ENCODE data around the gene SPTBN1. TPM values are rescaled to one million over a fixed set of nuclear protein-coding genes. Genes with fewer than 3 reads are reported as not detected.

Gene SPTBN1
- total RNA-seq, 1 donor from 2014 or later, result 813 TPM

DNA sequence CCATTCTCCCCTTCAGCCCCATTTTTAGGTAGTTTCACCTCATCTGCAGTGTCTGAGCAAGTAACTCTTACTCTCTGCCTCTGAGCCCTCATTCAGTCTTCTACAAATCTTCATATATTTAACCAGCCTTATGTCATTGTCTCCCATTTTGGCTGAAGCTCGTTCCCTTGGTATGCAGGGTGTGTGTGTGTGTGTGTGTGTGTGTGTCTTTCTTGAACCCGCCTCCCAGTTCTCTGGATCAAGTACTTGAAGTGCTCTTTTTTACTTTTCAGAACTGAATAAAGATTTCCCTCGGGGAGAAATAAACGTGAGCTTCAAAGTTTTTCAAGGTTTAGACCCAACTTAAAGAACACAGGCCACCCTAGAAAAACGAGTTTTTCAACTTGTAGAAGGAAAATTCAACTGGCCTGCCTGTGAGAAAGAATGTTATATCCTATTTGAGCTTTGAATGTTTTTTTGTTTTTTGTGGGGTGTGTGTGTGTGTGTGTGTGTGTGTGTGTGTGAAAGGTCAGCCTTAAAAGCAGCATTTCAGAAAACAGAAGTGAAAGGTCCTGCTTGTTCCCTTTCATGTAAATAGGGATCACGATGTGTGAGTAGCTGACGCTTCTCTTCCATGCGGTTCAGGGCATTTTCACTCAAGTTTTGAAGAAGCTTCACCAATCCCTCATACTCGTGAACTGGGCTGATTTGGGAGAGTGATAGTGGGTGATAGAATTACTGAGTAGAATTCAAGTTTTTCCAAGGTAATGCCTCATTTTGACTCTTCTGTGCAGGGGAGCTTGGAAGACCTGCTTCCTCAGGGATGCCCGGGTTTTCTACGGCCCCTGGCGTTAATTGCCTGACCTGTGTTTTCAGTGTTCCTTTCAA lies 216.7 kb downstream of the SPTBN1 start:
- peaks cover 27% of the 10 kb centered on the region for H3K36me3 ChIP-seq
- no peak overlapping the region for H3K4me3 ChIP-seq
- H3K27me3 ChIP-seq, result no peaks in the 10 kb centered on the region
- TF ChIP-seq, protein P1, sequence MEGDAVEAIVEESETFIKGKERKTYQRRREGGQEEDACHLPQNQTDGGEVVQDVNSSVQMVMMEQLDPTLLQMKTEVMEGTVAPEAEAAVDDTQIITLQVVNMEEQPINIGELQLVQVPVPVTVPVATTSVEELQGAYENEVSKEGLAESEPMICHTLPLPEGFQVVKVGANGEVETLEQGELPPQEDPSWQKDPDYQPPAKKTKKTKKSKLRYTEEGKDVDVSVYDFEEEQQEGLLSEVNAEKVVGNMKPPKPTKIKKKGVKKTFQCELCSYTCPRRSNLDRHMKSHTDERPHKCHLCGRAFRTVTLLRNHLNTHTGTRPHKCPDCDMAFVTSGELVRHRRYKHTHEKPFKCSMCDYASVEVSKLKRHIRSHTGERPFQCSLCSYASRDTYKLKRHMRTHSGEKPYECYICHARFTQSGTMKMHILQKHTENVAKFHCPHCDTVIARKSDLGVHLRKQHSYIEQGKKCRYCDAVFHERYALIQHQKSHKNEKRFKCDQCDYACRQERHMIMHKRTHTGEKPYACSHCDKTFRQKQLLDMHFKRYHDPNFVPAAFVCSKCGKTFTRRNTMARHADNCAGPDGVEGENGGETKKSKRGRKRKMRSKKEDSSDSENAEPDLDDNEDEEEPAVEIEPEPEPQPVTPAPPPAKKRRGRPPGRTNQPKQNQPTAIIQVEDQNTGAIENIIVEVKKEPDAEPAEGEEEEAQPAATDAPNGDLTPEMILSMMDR (IDR thresholded peaks at IDR 0.05), result no peak
- no peak for DNase-seq
- H3K4me1 ChIP-seq, result peaks cover 60% of the 10 kb centered on the region
- peak; percentile 63 for ATAC-seq
- intact Hi-C loops (cut with DNase I), result no loop called here
- H3K27ac ChIP-seq, result peak overlapping the region; percentile 84
- no peaks in the 10 kb centered on the region for H3K9me3 ChIP-seq

DNA sequence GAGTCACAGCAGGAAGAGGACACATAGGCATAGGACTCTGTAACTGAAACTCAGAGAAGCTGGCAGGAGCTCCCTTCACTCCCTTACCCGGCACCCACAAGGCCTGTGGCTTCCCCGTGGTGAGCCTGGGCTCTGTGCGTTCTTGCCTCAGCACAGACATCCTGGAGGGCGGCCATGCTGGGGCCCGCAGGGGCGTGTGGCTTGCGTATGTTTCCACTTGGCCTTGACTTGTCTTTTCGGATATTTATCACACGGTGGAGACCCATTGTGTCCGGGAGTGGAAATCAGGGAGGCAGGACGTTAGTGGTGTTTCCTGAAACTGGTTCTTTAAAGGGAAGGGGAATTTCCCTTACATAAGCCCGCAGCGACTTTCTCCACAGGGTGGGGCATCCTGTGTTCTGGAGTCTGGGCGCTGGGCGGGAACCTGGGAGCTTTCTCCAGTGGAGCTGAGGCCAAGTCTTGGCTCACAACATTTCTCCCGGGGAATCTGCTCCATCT lies 217.4 kb downstream of the SPTBN1 start:
- H3K4me1 ChIP-seq, result peaks cover 56% of the 10 kb centered on the region
- H3K9me3 ChIP-seq, result no peaks in the 10 kb centered on the region
- peak overlapping the region; percentile 6 for H3K4me3 ChIP-seq
- H3K27me3 ChIP-seq, result no peaks in the 10 kb centered on the region
- H3K27ac ChIP-seq, result peak overlapping the region; percentile 84
- peaks cover 20% of the 10 kb centered on the region for H3K36me3 ChIP-seq
- intact Hi-C loops (cut with DNase I), result no loop called here
- DNase-seq, result peak; percentile 87
- TF ChIP-seq, protein P1 (IDR thresholded peaks at IDR 0.05), result no peak
- ATAC-seq, result peak; percentile 85

DNA sequence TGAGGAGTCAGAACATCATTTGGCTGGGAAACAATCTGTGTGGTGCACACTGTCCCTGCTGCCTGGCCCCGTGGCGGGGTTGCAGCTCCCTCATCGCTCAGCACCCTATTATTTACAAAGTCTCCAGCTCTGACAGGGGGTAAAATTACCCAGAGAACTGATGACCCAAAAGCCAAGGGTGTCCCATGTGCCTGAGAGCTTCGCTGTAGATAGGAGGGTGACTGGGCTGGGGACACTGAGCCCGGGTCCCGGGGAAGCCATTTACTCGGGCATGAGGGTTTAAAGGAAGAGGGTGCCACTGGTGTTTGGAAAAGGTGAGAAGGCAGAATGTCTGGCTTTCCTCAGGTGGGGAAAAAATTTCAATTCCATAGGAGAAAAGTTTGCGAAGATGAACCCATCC lies 219.2 kb downstream of the SPTBN1 start:
- DNase-seq (no peak), ATAC-seq (no peak)
- H3K4me1 ChIP-seq, result peaks cover 39% of the 10 kb centered on the region
- H3K4me3 ChIP-seq, result no peak overlapping the region
- H3K36me3 ChIP-seq, result peaks cover 9% of the 10 kb centered on the region
- intact Hi-C loops (cut with DNase I), result no loop called here
- no peaks in the 10 kb centered on the region for H3K27me3 ChIP-seq
- H3K27ac ChIP-seq, result no peak overlapping the region
- TF ChIP-seq, protein P1 (IDR thresholded peaks at IDR 0.05), result no peak
- H3K9me3 ChIP-seq, result no peaks in the 10 kb centered on the region

DNA sequence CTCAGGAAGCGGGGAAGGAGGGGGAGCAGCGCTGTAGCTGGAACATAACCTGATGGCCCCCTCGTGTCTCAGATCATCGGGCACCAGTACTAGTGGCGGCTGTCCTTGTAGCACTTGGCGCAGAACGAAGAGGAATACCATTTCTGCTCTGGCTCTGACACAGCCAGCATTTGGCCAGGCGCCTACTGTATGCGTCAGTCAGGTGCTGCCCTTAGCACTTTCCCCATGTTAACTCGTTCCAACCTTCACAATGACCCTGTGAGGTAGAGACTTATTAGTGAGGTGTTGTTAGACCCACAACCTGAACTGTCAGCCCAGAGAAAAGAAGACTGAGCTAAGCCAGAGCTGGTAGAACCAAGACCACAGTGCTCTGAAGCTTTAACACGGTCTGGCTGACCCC lies 219.6 kb downstream of the SPTBN1 start:
- H3K9me3 ChIP-seq, result no peaks in the 10 kb centered on the region
- H3K4me3 ChIP-seq, result no peak overlapping the region
- no peak overlapping the region for H3K27ac ChIP-seq
- TF ChIP-seq, protein P1 (IDR thresholded peaks at IDR 0.05), result no peak
- DNase-seq, result peak; percentile 73
- H3K4me1 ChIP-seq, result peaks cover 37% of the 10 kb centered on the region
- H3K36me3 ChIP-seq, result peaks cover 5% of the 10 kb centered on the region
- intact Hi-C loops (cut with DNase I), result no loop called here
- peak; percentile 13 for ATAC-seq
- H3K27me3 ChIP-seq, result no peaks in the 10 kb centered on the region

DNA sequence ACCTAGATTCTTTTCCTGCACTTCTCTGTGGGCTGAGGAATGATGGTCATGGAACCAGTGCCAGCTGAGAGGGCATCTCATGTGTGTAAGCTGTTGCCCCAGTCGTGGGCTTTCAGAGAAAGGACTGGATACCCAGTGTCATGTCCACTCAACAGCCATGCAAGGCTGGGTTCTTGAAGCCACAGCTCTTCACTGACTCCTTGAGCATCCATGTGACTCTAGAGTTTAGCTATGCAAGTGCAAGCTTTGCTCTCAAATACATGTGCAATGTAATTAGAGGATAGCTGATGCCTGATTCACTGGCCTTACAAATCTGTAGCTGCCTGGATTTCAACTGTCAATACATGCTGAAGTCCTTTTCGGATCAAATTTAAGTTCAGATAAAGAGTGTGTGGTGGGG lies 220.5 kb downstream of the SPTBN1 start:
- no peaks in the 10 kb centered on the region for H3K36me3 ChIP-seq
- intact Hi-C loops (cut with DNase I), result no loop called here
- H3K9me3 ChIP-seq, result no peaks in the 10 kb centered on the region
- DNase-seq, result no peak
- no peak overlapping the region for H3K27ac ChIP-seq
- no peaks in the 10 kb centered on the region for H3K27me3 ChIP-seq
- H3K4me3 ChIP-seq, result no peak overlapping the region
- TF ChIP-seq, protein P1 (IDR thresholded peaks at IDR 0.05), result no peak
- H3K4me1 ChIP-seq, result peaks cover 35% of the 10 kb centered on the region
- no peak for ATAC-seq

All from upper lobe of right lung (tissue), 1 donor.